CD14-positive monocyte (primary cell): ENCODE data around the gene SIGLEC5. TPM values are rescaled to one million over a fixed set of nuclear protein-coding genes. Genes with fewer than 3 reads are reported as not detected.
A peak's percentile ranks its signal among the peaks of the same experiment; 100 is the strongest.

Source experiments
- DNase-seq, 3 donors: peaks; one replicate each; pipeline ENCODE4 v3.0.0-alpha.2; 2011 to 2022
- H2AFZ ChIP-seq: 2 replicates; pipeline ENCODE4 v1.6.0; 2012; ENCODE audit warnings: mild to moderate bottlenecking, low read depth, low read length, inconsistent platforms; ENCODE audit not compliant: insufficient read depth, poor library complexity, severe bottlenecking
- H3K27ac ChIP-seq, 2 donors: 1 replicate in 1 of 2; 2 replicates in 1 of 2; pipeline ENCODE4 v1.5.1; 2012 to 2013; ENCODE audit warnings: low read length in 2 of 2, control low read depth in 1 of 2, inconsistent platforms in 1 of 2, low read depth in 1 of 2, mild to moderate bottlenecking in 1 of 2
- H3K27me3 ChIP-seq, 2 donors: one replicate each; pipeline versions ENCODE4 v1.6.0 to v1.6.1; 2011 to 2013; ENCODE audit warnings: low read length in 2 of 2; ENCODE audit not compliant: control insufficient read depth in 2 of 2, insufficient read depth in 2 of 2
- H3K36me3 ChIP-seq, 2 donors: replicated peaks in 1 of 2; 1 replicate in 1 of 2; 2 replicates in 1 of 2; pipeline versions ENCODE4 v1.5.1 to v1.6.1; 2012 to 2013; ENCODE audit warnings: low read length in 2 of 2, control low read depth in 1 of 2, inconsistent platforms in 1 of 2, mild to moderate bottlenecking in 1 of 2; ENCODE audit not compliant: insufficient read depth in 2 of 2, control insufficient read depth in 1 of 2
- H3K4me1 ChIP-seq, 2 donors: 1 replicate in 1 of 2; 2 replicates in 1 of 2; pipeline versions ENCODE4 v1.5.1 to v1.6.1; 2012 to 2013; ENCODE audit warnings: low read length in 2 of 2, control low read depth in 1 of 2, inconsistent platforms in 1 of 2, mild to moderate bottlenecking in 1 of 2, moderate library complexity in 1 of 2; ENCODE audit not compliant: insufficient read depth in 2 of 2, control insufficient read depth in 1 of 2
- H3K4me2 ChIP-seq: replicated peaks from 2 replicates; pipeline ENCODE3; 2012; ENCODE audit warnings: low read length, moderate library complexity, mild to moderate bottlenecking; ENCODE audit not compliant: poor library complexity, severe bottlenecking; ENCODE audit errors: extremely low read depth
- H3K4me3 ChIP-seq, 3 experiments: fragments of 200-600 bp in 1 of 3; sonication (generic) in 1 of 3; replicated peaks in 1 of 3; 1 replicate in 2 of 3; 2 replicates in 1 of 3; pipeline ENCODE4 v1.5.1; 2011 to 2013; ENCODE audit warnings: low read length in 3 of 3, mild to moderate bottlenecking in 3 of 3, control low read depth in 2 of 3, low read depth in 2 of 3, inconsistent platforms in 1 of 3, moderate library complexity in 1 of 3
- H3K79me2 ChIP-seq: 2 replicates; pipeline ENCODE4 v1.6.0; 2012; ENCODE audit warnings: mild to moderate bottlenecking, control low read depth, inconsistent platforms, low read length, moderate library complexity; ENCODE audit not compliant: insufficient read depth
- H3K9ac ChIP-seq: 2 replicates; pipeline ENCODE4 v1.6.0; 2017; ENCODE audit warnings: low read length, mild to moderate bottlenecking; ENCODE audit not compliant: insufficient read depth, poor library complexity, severe bottlenecking
- H3K9me3 ChIP-seq, 2 donors: replicated peaks in 1 of 2; 1 replicate in 1 of 2; 2 replicates in 1 of 2; pipeline versions ENCODE4 v1.5.1 to v1.6.1; 2012 to 2013; ENCODE audit warnings: low read length in 2 of 2, control low read depth in 1 of 2; ENCODE audit not compliant: control insufficient read depth in 1 of 2, insufficient read depth in 1 of 2
- H4K20me1 ChIP-seq: 2 replicates; pipeline ENCODE4 v1.6.0; 2012; ENCODE audit warnings: mild to moderate bottlenecking, low read length, control low read depth, moderate library complexity; ENCODE audit not compliant: insufficient read depth
- H3K27ac Mint-ChIP-seq, 7 donors: one replicate each; pipeline ENCODE4 v1.8.0; 2020; ENCODE audit warnings: mild to moderate bottlenecking in 7 of 7, mixed read lengths in 7 of 7, moderate library complexity in 6 of 7, inconsistent platforms in 2 of 7
- H3K27me3 Mint-ChIP-seq, 3 donors: one replicate each; pipeline ENCODE4 v1.8.0; 2021 to 2022; ENCODE audit warnings: low read depth in 3 of 3, mild to moderate bottlenecking in 3 of 3, mixed read lengths in 3 of 3, moderate library complexity in 3 of 3, inconsistent platforms in 1 of 3
- H3K36me3 Mint-ChIP-seq, 2 donors: one replicate each; pipeline ENCODE4 v1.8.0; 2020; ENCODE audit warnings: mixed read lengths in 2 of 2, inconsistent platforms in 1 of 2, mild to moderate bottlenecking in 1 of 2
- H3K4me1 Mint-ChIP-seq: one replicate; pipeline ENCODE4 v1.8.0; 2020; ENCODE audit warnings: mild to moderate bottlenecking, mixed read lengths
- H3K4me3 Mint-ChIP-seq, 2 donors: one replicate each; pipeline ENCODE4 v1.8.0; 2020; ENCODE audit warnings: mild to moderate bottlenecking in 2 of 2, mixed read lengths in 2 of 2, moderate library complexity in 1 of 2
- H3K9me3 Mint-ChIP-seq, 7 donors: one replicate each; pipeline ENCODE4 v1.8.0; 2020 to 2022; ENCODE audit warnings: mixed read lengths in 7 of 7, mild to moderate bottlenecking in 6 of 7, moderate library complexity in 6 of 7, inconsistent platforms in 2 of 7
- CTCF ChIP-seq: fragments of 200-600 bp; IDR thresholded peaks from one replicate; pipeline ENCODE4 v1.8.0; 2022; ENCODE audit warnings: antibody characterized with exemption, mild to moderate bottlenecking
- WGBS: methylation state at CpG from one replicate; pipeline ENCODE4 v1.1.5; 2013; ENCODE audit warnings: missing lambda C conversion rate; ENCODE audit not compliant: insufficient coverage; 5-methylcytosine and 5-hydroxymethylcytosine counted together
- intact Hi-C, 2 donors: fragments of 100-400 bp; cut with micrococcal nuclease; formaldehyde crosslinking; loops; one replicate each; pipeline versions ENCODE4 v1.15.0 to v1.15.1; 2023
- polyA plus RNA-seq, 3 donors: library from polyadenylated mRNA; depleted of rRNA in 1 of 3; unstranded in 2 of 3; stranded (reverse) in 1 of 3; fragments of 300-500 nt in 2 of 3; fragments of >200 nt in 1 of 3; fragmentation: Illumina TruSeq in 2 of 3; gene quantifications; 1 replicate in 2 of 3; 2 replicates in 1 of 3; pipeline ENCODE4 v1.2.3, GENCODE V29; 2012 to 2021

The SIGLEC5 gene
- polyA plus RNA-seq, 3 donors, result 10.2 to 12.6 TPM; not detected in 1

GRCh38 chr19:51600940-51601580 is 29.1 kb downstream of the SIGLEC5 start:
- H3K4me3 Mint-ChIP-seq, result peak overlapping the region in 1 of 2 donors; percentile 73
- H3K4me2 ChIP-seq, result no peak overlapping the region
- H3K36me3 Mint-ChIP-seq, result no peaks in the 10 kb centered on the region

GRCh38 chr19:51599084-51599483 is 31.1 kb downstream of the SIGLEC5 start:
- peaks cover 17 to 28% of the 10 kb centered on the region in 2 donors for H3K4me1 ChIP-seq
- H3K27me3 Mint-ChIP-seq, result peaks cover 40 to 44% (median 42%) of the 10 kb centered on the region in 3 donors
- 99% methylated on average over 7 of the region's 10 CpGs for WGBS
- no peak overlapping the region for H3K4me2 ChIP-seq
- intact Hi-C loops, result loop anchor here (10.0 kb wide), 1 partner anchor 494 kb away; the partner anchor contains the start of gene CTU1 (in 2 of the 2)
- no peak for TF ChIP-seq CTCF
- no peaks in the 10 kb centered on the region for H3K36me3 Mint-ChIP-seq
- H3K27ac ChIP-seq, result no peak overlapping the region
- H3K27ac Mint-ChIP-seq, result no peak overlapping the region
- peaks cover 11% of the 10 kb centered on the region in 2 donors for H3K9me3 ChIP-seq
- H3K9ac ChIP-seq, result no peak overlapping the region
- no peaks in the 10 kb centered on the region for H3K36me3 ChIP-seq
- H3K4me1 Mint-ChIP-seq, result peaks cover 20% of the 10 kb centered on the region
- peaks cover 0 to 15% (median 8%) of the 10 kb centered on the region in 7 donors for H3K9me3 Mint-ChIP-seq
- no peak overlapping the region for H3K4me3 ChIP-seq
- no peaks in the 10 kb centered on the region for H3K79me2 ChIP-seq
- no peaks in the 10 kb centered on the region for H4K20me1 ChIP-seq
- no peak overlapping the region for H2AFZ ChIP-seq
- peaks cover 13 to 41% of the 10 kb centered on the region in 2 donors for H3K27me3 ChIP-seq
- DNase-seq, result no peak
- no peak overlapping the region for H3K4me3 Mint-ChIP-seq

More at GRCh38 chr19:51600940-51601580, 29.1 kb downstream of the SIGLEC5 start:
- Histone ChIP-seq H3K9me3 (peaks cover 11% of the 10 kb centered on the region in 2 donors), H4K20me1 (no peaks in the 10 kb centered on the region), H3K79me2 (no peaks in the 10 kb centered on the region), H3K27ac (no peak overlapping the region), H3K36me3 (no peaks in the 10 kb centered on the region), H3K4me3 (no peak overlapping the region), H2AFZ (no peak overlapping the region), H3K9ac (no peak overlapping the region), H3K27me3 (peaks cover 15 to 54% of the 10 kb centered on the region in 2 donors), H3K4me1 (peaks cover 3 to 11% of the 10 kb centered on the region in 2 donors)
- no peak for TF ChIP-seq CTCF
- peaks cover 2% of the 10 kb centered on the region for H3K4me1 Mint-ChIP-seq
- peaks cover 42 to 46% (median 44%) of the 10 kb centered on the region in 3 donors for H3K27me3 Mint-ChIP-seq
- WGBS, result 11% methylated on average over 59 of the region's 59 CpGs
- H3K9me3 Mint-ChIP-seq, result peaks cover 0 to 11% (median 8%) of the 10 kb centered on the region in 7 donors
- H3K27ac Mint-ChIP-seq, result no peak overlapping the region
- peak; percentile 12 to 29 (median 16) for DNase-seq
- intact Hi-C loops, result loop anchor here (5.0 to 10.0 kb wide), 2 partner anchors 36 to 46 kb away; no protein-coding TSS in a partner anchor
